Rectal smooth muscle tissue (tissue), 1 donor: ENCODE measurements around the gene NEURL4.
A peak's percentile ranks its signal among the peaks of the same experiment; 100 is the strongest.

ENCODE experiments used
- H3K27ac ChIP-seq: one replicate; pipeline ENCODE4 v1.7.0; 2013; ENCODE audit warnings: low read depth, low read length, inconsistent platforms
- H3K27me3 ChIP-seq: one replicate; pipeline ENCODE4 v1.7.0; 2013; ENCODE audit warnings: low read length; ENCODE audit not compliant: control insufficient read depth, insufficient read depth
- H3K36me3 ChIP-seq: one replicate; pipeline ENCODE4 v1.7.0; 2013; ENCODE audit warnings: low read length; ENCODE audit not compliant: control insufficient read depth, insufficient read depth
- H3K4me1 ChIP-seq: one replicate; pipeline ENCODE4 v1.7.0; 2013; ENCODE audit warnings: low read length; ENCODE audit not compliant: control insufficient read depth, insufficient read depth
- H3K4me3 ChIP-seq: one replicate; pipeline ENCODE4 v1.7.0; 2013; ENCODE audit warnings: low read length
- H3K9ac ChIP-seq: one replicate; pipeline ENCODE4 v1.7.0; 2013; ENCODE audit warnings: low read length

The NEURL4 gene

GRCh38 chr17:7327501-7327900, 1.6 kb downstream of the NEURL4 start:
- no peak overlapping the region for H3K9ac ChIP-seq
- peaks cover 4% of the 10 kb centered on the region for H3K4me1 ChIP-seq
- H3K4me3 ChIP-seq = no peak overlapping the region
- no peak overlapping the region for H3K27ac ChIP-seq
- peaks cover 23% of the 10 kb centered on the region for H3K36me3 ChIP-seq
- H3K27me3 ChIP-seq = no peaks in the 10 kb centered on the region

DNA sequence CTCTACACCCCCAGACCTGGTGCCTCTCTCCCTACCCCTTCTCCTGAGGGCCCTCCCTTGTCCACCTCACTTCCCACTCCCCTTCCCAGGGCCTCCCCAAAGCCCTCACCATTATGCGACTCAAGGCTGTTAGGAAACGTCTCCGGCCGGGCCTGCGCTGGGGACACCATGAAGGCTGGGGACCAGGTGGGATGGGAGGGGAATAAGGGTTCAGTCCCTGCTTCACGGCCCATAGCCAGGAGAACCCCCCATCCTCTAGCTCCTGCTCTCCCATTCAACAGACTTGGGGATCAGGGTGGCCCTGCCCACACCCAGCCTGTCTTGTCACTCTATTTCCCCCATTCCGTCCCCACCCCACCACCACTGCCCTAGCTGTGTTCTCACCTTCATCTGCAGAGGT, 2.1 kb downstream of the NEURL4 start:
- Histone ChIP-seq H3K9ac (no peak overlapping the region), H3K36me3 (peaks cover 27% of the 10 kb centered on the region), H3K27me3 (no peaks in the 10 kb centered on the region), H3K4me1 (peaks cover 4% of the 10 kb centered on the region), H3K4me3 (no peak overlapping the region), H3K27ac (no peak overlapping the region)

GRCh38 chr17:7326186-7326585, 2.9 kb downstream of the NEURL4 start:
- Histone ChIP-seq H3K4me3 (no peak overlapping the region), H3K36me3 (peaks cover 36% of the 10 kb centered on the region)

DNA sequence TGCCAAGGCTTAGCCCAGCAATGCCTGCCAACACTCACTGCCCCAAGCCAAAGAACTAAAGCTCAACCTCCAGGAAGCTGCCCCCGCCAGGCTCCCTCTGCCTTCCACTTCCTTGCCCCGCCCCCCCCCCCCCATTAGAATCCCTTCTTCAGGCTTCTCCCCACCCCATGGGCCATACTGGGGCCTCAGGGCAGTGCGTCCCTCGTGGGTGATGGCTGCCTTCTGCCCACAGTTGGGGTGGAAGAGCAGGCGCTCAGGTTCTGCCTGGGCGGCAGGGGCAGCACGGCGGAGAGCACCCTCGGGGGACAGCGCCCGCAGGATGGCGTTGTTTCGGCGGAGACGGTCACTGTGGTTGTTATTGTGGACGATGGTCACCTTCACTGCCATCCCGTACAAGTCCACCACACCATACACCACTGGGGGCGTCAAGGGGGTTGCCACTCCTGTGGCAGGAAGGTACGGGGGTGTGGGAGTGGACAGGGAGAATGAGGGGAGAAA, 4.1 kb downstream of the NEURL4 start:
- H3K36me3 ChIP-seq = peaks cover 40% of the 10 kb centered on the region
- H3K9ac ChIP-seq = no peak overlapping the region
- H3K27ac ChIP-seq = no peak overlapping the region
- H3K27me3 ChIP-seq = no peaks in the 10 kb centered on the region
- H3K4me3 ChIP-seq = no peak overlapping the region
- peaks cover 4% of the 10 kb centered on the region for H3K4me1 ChIP-seq

More at GRCh38 chr17:7326186-7326585, 2.9 kb downstream of the NEURL4 start:
- Histone ChIP-seq H3K9ac (no peak overlapping the region), H3K27me3 (no peaks in the 10 kb centered on the region), H3K4me1 (peaks cover 4% of the 10 kb centered on the region), H3K27ac (no peak overlapping the region)

DNA sequence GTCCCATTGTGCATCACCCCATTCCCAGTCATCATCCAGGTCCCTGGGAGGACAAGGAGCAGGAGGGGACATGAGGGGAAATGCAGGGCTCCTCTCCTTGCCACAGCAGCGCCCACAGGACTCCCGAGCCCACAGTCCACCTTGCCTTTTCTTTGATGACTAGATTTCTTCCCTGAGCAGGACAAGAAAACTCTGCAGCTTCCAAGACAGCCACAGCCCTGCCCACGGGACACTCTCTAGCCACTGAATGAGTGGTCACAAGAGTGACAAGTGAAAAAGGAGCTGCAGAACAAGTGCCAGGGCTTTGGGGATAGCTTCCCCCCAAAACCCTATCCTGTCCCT, 4.7 kb downstream of the NEURL4 start:
- H3K27me3 ChIP-seq = no peaks in the 10 kb centered on the region
- no peak overlapping the region for H3K4me3 ChIP-seq
- no peak overlapping the region for H3K27ac ChIP-seq
- H3K36me3 ChIP-seq = peaks cover 40% of the 10 kb centered on the region
- peaks cover 4% of the 10 kb centered on the region for H3K4me1 ChIP-seq
- H3K9ac ChIP-seq = no peak overlapping the region

- Histone ChIP-seq H3K4me1 (peaks cover 4% of the 10 kb centered on the region), H3K36me3 (peaks cover 42% of the 10 kb centered on the region), H3K27me3 (no peaks in the 10 kb centered on the region), H3K27ac (no peak overlapping the region), H3K4me3 (no peak overlapping the region), H3K9ac (no peak overlapping the region)
These were observed 5.3 kb downstream of the NEURL4 start for GRCh38 chr17:7323731-7324437.

GRCh38 chr17:7322520-7323194, 6.5 kb downstream of the NEURL4 start:
- H3K27me3 ChIP-seq = no peaks in the 10 kb centered on the region
- no peaks in the 10 kb centered on the region for H3K4me1 ChIP-seq
- no peak overlapping the region for H3K27ac ChIP-seq
- H3K4me3 ChIP-seq = no peak overlapping the region
- H3K36me3 ChIP-seq = peaks cover 46% of the 10 kb centered on the region
- H3K9ac ChIP-seq = no peak overlapping the region

DNA sequence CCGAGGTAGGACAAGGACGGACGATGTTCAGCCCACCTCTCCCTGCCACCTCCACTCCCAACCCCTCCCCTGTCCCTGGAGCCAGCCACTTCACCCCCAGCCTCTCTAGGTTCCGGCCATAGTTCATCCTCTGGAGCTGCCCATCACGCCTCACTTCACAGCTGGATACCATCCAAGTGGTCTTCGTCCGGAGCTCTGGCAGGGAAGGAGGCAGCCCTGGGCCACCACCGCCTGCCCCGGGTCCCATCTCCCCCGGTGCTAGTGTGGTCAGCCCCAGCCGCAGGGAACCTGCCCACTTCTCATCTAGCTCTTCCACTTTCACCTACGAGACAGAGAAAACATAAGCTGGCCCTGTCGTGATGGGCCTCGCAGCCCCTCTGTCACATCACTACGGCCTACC, 7.7 kb downstream of the NEURL4 start:
- H3K36me3 ChIP-seq = peaks cover 51% of the 10 kb centered on the region

DNA sequence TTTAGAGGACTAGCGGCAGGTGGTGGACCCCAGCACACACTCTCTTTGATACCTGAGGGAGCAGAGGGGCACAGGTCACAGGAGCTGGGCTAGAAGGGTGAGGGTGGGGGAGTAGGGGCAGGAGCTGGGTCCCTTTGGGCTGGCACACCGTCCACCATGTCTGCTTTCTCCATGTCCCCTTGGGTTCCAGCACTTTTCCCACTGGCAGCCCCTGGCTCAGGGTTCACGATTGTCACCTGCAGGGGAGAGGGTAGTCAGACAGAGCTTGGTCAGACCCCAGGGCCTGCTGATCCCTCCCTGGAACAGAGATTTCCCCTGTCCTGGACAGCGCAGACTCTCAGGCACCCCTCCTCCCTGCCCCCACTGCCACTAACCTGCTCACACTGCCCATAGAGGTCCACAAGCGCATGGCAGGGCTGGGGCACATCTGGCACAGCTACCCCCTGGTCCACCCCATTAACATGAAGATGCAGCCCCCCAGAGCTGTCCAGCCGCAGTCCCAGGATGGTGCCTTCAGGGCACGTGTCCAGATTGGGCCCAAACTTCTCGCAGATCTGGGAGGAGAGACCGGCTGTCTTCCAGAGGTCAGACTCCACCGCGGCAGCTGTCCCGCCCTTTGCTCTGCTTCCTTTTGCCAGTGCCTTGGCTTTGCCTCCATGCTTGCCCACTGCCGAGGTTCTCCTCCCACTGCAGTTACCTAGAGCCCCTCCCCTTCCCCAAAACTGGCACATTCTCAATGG, 10.8 kb downstream of the NEURL4 start:
- H3K4me3 ChIP-seq = no peak overlapping the region
- H3K27me3 ChIP-seq = no peaks in the 10 kb centered on the region
- H3K27ac ChIP-seq = no peak overlapping the region
- peaks cover 40% of the 10 kb centered on the region for H3K36me3 ChIP-seq
- no peak overlapping the region for H3K9ac ChIP-seq
- peaks cover 13% of the 10 kb centered on the region for H3K4me1 ChIP-seq

More for the DNA sequence above, 7.7 kb downstream of the NEURL4 start:
- no peak overlapping the region for H3K9ac ChIP-seq
- no peak overlapping the region for H3K27ac ChIP-seq
- no peak overlapping the region for H3K4me3 ChIP-seq
- H3K27me3 ChIP-seq = no peaks in the 10 kb centered on the region
- no peaks in the 10 kb centered on the region for H3K4me1 ChIP-seq

- Histone ChIP-seq H3K27me3 (no peaks in the 10 kb centered on the region), H3K4me3 (no peak overlapping the region), H3K36me3 (peaks cover 40% of the 10 kb centered on the region), H3K27ac (no peak overlapping the region), H3K4me1 (peaks cover 13% of the 10 kb centered on the region), H3K9ac (no peak overlapping the region)
These were observed 11.9 kb downstream of the NEURL4 start for GRCh38 chr17:7317161-7317803.

- Histone ChIP-seq H3K27ac (peak overlapping the region; percentile 92), H3K36me3 (peaks cover 34% of the 10 kb centered on the region), H3K27me3 (no peaks in the 10 kb centered on the region), H3K4me1 (peaks cover 13% of the 10 kb centered on the region), H3K4me3 (peak overlapping the region; percentile 92), H3K9ac (peak overlapping the region; percentile 8)
These were observed 13.4 kb downstream of the NEURL4 start for GRCh38 chr17:7315570-7316235.
